GM19035 (cell line): ENCODE data around the gene STARD3.
"Not testable (repeated sequence)": the region's sequence is repeated elsewhere in the genome, so short reads cannot be mapped to it uniquely, and the experiment has no call there.

Experiments
- ATAC-seq: cut with Tn5 transposase; IDR thresholded peaks from one replicate; pipeline ENCODE4 v1.9.1; 2021; ENCODE audit not compliant: unreplicated experiment

Gene STARD3

DNA sequence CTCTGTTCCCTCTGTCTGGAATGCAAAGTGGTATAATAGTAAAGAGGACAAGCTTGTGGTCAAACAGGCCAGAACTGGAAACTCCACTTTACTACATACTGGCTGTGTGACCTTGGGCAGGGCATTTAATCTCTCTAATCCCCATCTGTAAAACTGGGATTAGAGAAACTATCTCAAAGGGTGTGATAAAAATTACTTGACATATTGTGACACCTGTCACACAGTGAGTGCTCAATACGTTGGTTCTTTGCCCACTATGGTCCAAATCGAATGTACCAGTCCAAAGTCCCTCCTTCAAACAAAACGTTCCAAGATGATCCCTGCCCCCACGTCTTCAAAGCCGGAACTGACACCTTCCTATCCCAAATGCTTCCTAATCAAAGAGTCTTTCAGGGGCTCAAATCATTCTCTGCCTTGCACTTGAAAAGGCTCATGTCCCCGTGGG is 50.2 kb downstream of the STARD3 start:
- ATAC-seq, result no peak

DNA sequence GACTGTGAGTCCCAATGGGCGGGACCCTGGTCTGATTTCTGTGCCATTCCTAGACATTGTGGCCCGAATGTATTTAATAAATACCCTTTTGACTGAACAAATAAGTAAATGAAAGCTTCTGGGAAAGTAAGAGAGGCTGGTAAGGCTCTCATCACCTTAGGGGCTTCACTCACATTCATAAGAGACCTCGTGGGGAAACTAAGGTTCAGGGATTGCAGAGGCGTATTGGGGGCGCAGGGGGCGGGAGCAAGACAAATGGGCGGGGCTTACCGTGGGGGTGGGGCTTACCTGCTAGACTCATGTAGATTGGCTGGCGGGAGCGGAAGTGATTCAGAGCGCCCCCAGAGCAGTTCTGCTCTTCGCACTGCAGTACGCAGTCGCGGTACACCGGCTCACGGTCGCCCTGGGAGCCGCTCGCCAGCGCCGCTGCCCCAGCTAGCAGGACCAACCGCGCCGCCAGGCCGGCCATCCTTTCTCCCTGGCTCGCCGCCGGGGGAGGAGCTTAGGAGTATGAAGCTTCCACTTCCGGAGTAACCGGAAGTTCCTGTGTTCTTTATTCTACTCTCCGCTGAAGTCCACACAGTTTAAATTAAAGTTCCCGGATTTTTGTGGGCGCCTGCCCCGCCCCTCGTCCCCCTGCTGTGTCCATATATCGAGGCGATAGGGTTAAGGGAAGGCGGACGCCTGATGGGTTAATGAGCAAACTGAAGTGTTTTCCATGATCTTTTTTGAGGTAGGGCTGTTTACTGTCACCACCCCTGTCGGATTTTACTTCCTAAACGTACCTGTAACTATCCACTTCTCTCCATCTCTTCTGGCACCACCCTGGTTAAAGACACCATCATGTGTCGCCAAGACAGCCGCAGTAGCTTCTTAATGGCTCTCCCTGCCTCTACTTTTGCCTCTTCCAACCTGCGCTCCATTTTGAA is 50.9 kb downstream of the STARD3 start, which contains the start of gene PGAP3:
TSS of gene PGAP3 (minus strand) at position 512 of the 929 bp plus-strand sequence. CDS start at position 469, 43 bp downstream.
- peak; percentile 89 for ATAC-seq

DNA sequence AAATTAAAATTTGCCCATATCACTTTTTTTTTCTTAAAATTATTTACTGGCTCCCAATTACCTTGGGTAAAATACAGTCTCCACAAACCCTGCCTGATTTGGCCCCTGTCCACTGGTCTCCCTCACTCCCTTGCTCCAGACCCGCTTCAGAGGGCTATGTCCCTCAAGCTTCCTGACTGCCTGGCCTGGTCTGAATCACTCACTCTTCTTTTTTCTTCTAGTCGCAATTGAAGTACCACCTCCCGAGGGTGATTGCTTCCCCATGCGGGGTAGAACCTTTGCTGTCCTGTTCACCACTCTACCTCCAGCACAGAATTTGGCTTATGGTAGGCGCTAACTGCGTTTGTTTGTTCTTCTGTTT is 51.5 kb downstream of the STARD3 start:
- ATAC-seq, result no peak

DNA sequence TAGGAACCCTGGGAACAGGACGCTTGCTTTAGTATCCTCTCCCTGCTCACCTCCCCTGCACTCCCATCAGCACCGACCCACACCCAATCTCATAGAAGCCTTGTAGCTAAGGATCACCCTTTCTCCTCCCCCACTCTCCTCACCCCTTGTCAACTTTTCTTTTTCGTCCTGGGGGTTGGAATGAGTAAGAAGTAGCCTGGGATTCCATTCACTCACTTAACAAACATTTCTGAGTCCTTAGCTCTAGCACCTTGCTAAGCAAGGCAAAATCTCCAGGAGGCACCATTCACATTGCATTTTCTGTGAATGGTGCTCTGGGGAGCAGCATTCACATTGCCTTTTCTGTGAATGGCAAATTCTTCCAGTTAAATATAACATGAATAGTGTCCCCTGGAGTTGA is 52.0 kb downstream of the STARD3 start:
- ATAC-seq, result no peak

DNA sequence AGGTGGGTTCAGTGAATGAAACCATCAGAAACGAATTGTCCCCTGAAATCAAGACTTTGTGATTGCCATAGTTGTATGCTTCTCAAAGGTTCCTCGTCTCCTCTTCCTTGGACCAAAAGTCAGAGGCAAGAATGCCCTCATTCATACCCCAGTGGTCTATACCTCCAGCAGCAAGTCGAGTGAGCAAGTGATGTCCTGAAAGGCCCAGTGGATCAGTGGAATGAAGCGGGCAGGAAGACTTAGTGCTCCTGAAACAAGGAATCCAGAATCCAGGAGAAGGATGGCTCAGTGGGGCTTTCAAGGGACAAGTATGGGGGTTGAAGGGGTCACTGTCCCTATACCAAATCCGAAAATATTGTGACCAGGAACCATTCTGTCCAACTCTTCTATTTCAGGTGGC is 57.6 kb downstream of the STARD3 start:
- ATAC-seq, result no peak

DNA sequence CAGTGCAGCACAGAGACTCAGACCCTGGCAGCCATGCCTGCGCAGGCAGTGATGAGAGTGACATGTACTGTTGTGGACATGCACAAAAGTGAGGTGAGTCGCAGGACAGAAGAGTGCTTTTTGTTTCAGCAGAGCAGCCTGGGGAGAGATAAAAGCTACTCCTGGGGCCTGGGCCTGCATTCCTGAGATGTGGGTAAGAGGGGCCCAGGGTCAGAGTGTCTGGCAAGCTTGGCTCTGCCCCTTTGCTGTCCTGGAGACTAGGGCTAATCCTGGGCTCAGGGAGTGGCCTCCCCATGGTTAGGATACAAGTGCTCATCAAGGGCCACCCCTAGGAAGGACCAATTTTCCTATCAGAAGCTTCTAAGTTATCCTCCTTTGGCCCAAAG is 58.1 kb downstream of the STARD3 start:
- ATAC-seq, result no peak

DNA sequence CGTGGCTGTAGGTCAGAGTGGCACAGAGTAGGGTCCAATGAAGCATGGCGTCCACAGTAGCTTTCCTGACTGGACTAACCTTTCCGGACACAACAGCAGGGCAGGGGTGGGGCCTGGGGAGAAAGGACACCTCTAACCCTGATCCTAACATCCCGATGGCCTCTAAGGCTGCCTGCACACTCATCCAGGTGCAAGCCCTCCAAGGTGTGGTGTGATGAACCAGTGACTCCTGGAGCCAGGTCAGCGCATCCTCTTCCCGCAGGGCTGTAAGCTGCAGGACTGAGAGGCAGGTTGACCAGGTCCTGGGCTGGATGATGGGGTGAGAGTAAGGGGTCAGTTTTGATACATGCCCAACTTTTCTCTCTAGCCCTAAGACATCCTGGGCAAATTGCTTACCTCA is 59.8 kb downstream of the STARD3 start:
- ATAC-seq, result no peak

DNA sequence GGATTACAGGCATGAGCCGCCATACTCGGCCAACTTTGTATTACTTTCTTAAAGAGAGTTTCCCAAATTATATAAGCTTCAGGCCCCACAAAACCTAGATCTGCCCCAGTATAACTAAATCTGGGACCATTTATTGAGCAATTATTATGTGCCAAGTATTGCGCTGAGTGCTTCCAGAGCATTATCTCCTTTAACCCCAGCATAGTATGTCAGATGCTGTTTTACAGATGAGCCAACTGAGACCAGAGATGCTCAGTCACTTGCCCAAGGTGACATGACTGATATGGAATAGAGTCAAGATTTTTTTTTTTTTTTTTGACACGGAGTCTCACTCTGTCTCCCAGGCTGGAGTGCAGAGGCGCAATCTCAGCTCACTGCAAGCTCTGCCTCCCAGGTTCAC is 61.0 kb downstream of the STARD3 start:
- ATAC-seq, result no peak

DNA sequence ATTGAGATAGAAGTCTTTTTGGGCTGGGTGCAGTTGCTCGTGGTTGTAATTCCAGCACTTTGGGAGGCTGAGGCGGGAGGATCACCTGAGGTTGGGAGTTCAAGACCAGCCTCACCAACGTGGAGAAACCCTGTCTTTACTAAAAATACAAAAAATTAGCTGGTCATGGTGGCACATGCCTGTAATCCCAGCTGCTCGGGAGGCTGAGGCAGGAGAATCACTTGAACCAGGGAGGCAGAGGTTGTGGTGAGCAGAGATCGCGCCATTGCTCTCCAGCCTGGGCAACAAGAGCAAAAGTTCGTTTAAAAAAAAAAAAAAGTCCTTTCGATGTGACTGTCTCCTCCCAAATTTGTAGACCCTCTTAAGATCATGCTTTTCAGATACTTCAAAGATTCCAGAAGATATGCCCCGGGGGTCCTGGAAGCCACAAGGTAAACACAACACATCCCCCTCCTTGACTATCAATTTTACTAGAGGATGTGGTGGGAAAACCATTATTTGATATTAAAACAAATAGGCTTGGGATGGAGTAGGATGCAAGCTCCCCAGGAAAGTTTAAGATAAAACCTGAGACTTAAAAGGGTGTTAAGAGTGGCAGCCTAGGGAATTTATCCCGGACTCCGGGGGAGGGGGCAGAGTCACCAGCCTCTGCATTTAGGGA is 62.3 kb downstream of the STARD3 start:
- ATAC-seq, result not testable (repeated sequence)

DNA sequence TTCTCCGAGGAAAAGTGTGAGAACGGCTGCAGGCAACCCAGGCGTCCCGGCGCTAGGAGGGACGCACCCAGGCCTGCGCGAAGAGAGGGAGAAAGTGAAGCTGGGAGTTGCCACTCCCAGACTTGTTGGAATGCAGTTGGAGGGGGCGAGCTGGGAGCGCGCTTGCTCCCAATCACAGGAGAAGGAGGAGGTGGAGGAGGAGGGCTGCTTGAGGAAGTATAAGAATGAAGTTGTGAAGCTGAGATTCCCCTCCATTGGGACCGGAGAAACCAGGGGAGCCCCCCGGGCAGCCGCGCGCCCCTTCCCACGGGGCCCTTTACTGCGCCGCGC is 62.8 kb downstream of the STARD3 start, which contains the start of gene ERBB2:
TSS of gene ERBB2 (plus strand) at position 247 of the 330 bp plus-strand sequence. CDS start 175 bp downstream, outside the sequence.
- ATAC-seq, result no peak

DNA sequence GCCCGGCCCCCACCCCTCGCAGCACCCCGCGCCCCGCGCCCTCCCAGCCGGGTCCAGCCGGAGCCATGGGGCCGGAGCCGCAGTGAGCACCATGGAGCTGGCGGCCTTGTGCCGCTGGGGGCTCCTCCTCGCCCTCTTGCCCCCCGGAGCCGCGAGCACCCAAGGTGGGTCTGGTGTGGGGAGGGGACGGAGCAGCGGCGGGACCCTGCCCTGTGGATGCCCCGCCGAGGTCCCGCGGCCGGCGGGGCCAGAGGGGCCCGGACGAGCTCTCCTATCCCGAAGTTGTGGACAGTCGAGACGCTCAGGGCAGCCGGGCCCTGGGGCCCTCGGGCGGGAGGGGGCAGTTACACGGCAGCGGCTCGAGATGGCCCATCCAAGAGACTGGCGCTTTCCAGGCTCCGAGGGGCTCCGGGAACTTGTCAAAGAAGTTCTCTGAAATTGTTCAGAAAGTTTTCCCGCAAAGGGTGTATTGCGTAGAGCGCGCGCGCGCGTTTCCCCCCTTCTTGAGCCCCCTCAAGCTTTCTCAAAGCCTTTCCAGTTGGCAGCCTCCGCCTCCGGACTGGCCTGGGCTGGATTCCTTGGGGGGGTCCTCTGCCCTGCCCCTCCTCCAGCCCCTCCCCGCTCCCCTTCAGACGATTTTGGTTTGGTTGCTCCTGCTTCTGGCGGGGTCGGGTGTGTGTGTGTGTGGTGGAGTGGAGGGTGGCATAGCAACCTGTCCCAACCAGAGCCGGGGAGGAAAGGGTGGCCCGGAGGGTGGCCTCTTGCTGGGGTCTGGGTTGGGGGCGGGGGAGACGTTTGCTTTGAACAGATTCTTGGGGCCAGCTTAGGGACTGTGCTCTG is 63.4 kb downstream of the STARD3 start:
- no peak for ATAC-seq

DNA sequence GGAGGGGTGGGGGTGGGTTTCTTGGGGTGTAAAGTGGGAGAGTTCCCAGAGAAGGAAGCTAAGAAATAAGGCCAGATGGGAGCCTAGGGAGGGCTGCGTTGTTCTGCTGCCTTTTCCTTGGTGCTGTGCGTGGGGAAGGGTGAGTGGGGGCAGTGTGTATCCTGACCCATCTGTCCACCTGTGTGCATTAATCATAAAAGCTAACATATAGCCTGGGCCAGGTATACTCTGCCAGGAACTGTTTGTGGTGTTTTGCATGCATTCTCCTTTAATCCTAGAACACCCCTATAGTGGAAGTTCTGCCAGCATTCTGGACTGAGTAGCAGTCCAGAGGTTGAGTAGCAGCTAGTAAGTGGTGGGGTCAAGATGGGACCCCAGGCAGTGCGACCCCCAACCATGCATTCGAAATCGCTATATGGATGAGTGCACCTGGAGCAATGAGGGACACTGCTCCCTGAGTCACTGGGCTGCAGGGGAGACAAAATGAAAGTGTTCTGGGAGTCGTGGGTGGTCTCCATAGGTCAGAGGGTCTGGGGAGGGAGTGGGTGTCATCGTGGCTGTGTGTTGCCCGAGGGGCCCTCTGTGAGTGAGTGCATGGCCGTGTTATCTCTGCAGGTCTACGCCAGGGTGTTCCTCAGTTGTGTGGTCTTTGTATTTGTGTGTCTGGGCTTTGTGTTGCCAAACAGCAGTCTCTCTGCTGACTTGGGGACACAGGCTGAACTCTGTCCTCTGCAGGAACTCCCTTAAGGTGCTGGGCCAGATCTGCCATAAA is 64.3 kb downstream of the STARD3 start:
- ATAC-seq, result no peak

DNA sequence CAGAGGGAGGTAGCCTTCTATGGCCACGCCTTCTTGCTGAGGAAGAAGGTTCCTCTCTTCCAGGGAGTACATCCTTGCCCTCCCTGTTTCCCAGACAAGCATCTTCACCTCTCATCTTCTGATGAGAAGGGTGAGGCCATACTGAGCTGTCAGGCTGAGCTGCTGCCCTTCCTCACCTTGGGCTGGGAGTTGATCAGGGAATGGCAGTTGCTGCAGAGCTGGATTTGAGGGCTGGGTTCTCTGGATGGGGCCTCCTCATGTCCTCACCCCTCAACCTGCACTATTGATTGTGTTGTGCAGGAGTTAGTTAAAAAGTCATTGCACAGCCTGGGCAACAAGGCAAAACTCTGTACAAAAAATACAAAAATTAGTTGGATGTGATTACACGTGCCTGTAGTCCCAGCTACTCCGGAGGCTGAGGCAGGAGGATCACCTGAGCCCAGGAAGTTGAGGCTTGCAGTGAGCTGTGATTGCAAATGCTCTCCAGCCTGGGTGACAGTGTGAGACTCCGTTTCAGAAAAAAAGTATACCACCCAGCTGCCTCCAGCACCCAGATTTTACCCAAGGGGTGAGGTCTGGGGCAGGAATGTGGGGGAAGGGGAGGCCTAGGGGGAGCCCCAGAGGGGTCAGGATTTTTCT is 65.0 kb downstream of the STARD3 start:
- ATAC-seq, result no peak

DNA sequence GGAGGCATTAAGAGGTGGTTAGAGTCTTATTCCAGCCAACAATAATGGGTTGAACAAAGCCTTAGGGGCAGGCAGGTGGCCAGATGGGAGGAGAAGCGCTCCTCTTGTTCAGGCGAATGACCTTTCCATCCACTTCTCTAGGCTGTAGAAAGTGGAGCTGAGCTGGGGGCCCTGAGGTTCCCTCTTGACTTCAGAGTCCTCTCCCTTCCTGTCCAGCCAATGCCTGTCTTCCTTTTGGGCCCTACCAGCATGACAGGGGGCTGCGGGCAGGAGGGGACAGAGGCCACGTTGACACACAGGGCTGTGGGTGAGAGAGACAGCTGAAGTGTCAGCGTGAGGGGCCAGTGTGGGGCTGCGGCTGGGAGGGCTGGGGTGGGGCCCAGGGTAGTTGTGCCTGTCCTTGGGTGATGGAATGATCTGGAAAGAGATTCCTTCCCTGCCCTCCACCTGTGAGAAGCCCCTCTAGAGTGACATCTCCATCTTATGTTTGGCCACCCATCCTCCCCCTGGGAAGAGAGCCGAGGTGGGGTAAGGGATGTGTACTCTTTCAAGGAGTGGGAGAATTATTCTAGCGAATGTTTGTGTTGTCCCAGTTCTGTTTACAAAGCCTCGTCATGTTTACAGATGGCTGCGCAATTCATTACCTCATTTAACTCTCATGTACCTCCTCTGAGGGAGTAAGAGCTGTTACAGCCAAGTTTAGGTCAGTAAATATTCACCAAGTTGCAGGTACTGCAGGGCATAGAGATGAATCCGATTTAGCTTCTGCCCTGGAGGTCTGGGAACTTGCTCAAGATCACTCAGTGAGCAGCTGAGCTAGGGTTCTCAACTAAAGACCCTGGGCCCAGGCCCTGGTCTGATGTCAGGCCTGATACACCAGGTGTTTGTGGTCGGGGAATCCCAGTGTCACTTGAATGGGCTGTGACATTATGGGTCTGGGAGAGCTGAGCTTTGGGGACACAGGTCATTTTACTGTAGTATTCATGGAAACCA is 66.3 kb downstream of the STARD3 start:
- no peak for ATAC-seq

DNA sequence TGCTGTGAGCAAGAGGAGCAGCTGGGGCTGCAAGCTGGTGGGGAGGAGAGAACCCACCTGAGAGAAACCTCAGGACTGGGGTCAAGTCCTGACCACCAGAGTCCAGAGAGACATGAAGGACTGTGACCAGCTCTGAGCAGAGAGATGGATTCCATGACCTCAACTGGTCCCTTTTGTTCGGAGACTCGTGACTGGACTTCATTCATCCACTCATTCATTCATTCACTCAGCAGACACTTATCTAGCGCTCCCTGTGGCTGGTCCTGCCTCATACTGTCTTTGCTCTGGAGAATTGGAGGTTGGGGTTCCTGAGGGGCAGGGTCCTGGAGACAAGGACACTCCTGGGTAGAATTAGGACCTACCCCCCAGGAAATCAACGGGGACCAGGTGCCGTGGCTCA is 67.0 kb downstream of the STARD3 start:
- no peak for ATAC-seq

DNA sequence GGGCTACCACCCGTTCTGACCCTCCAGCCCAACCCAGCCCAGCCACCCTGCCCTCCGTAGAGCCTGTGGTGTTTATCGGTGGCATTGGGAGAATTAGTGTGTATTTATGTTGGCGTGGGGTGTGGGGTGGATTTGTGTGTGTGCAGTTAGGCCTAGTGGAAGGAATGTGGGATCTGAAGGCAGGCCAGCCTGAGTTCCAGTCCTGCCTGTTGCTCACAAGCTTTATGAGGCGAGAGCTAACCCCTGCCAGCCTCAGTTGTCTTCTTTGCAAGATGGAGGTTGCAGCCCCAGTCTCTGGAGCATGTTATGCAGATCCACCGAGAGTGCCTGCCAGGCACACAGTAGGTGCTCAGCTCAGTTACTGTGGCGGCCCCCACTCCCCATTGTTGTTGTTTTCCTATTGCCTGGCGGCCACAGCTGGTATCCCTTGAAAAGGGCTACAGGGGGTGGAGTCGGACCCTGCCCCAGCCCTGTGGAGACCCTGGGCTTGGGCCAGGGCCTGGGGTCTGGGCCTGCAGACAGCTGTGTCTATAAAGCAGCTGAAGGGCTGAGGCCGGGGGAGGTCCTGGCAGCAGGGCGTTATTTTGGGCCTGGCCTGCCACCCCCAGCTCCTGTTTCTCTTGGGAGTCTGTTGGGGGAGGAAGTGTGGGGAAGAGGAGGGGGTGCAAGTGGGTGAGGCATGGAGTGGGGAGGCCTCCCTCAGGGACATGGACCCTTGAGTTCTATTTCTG is 68.0 kb downstream of the STARD3 start:
- no peak for ATAC-seq

DNA sequence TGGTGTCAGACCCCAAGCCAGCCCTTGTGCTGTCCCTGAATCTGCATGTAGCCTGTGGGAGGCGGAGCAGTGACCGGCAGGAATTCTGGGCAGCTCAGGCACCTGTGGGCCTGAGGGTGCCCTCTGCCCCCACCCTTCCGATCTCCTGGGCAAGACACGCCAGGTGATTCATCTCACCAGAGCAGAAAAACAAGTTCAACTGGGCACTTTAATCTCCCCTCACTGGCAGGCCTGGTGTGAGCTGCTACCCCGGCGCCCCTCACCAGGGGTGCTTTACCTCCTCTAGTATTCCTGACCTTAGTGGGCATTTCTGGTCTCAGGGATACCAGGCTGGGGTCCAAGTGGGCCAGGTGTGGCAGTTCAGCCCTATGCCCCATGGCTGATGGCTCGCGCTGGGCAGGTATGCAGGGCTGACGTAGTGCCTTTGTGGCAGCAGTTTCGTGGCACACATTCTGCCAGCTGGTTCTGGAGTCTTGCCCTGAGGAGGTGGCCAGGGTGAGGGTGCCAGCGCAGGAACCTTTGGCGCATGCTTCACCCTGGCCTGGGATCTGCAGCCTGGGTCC is 68.9 kb downstream of the STARD3 start:
- ATAC-seq, result no peak

DNA sequence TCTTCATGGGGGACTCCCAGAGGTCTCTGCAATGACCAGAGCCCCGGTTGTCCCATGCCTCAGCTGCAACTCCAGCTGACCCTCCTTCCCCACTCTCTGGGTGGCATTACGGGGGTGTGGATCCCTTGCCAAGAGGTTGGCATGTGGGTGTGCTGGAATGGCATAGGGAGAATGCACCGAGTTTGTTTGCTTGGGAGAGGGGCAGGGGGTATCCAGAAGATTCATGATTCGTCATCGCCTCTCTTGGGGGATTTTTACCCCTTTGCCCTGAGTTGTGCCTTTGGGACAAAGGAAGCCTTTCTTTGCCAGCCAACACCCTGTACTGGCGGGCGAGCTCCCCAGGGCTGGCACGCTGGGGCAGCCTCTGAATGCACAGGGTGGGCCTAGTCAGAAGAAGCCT is 69.4 kb downstream of the STARD3 start:
- ATAC-seq, result no peak
